SH-SY5Y (cell line): ENCODE measurements around the gene SLC16A11.

Experiments
- GATA2 ChIP-seq: IDR thresholded peaks from 2 replicates; pipeline ENCODE4 v1.6.1; 2011; ENCODE audit warnings: mild to moderate bottlenecking, low read depth, low read length
- GATA3 ChIP-seq: IDR thresholded peaks from 2 replicates; pipeline ENCODE4 v1.6.1; 2011; ENCODE audit warnings: low read depth, mild to moderate bottlenecking, low read length, moderate library complexity

Gene SLC16A11

GRCh38 chr17:7038025-7038862 is 5.6 kb downstream of the SLC16A11 start:
- TF ChIP-seq GATA2, result no peak
- no peak for TF ChIP-seq GATA3

GRCh38 chr17:7035591-7036368 is 8.1 kb downstream of the SLC16A11 start, which contains the start of gene SLC16A13:
Gene SLC16A13, plus strand, starts transcription at chr17:7036015. Its CDS starts 368 bp downstream, at chr17:7036383.
- TF ChIP-seq GATA2 (no peak), GATA3 (no peak)

- TF ChIP-seq GATA3 (no peak), GATA2 (no peak)
Measured at GRCh38 chr17:7034955-7035590, 8.8 kb downstream of the SLC16A11 start.

DNA sequence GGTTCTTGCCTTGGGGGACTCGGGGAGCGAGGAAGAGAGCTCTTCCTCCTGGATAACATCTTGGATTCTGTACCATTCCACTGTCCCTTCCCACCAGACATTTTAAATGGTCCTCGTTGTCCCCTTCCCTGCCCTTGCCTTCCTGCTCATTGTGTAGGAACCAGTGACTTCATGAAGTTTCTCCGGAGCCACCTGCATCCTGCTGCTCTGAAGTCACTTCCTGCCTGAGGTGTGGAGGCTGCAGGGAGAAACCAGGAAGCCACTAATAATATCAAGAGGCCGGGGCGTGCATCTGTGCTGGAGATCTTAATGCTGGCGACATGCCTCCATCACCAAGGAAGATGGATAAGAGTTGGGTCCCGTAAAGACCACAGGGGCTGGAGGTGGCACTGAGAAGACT is 14.2 kb downstream of the SLC16A11 start:
- TF ChIP-seq GATA3, result no peak
- no peak for TF ChIP-seq GATA2

- TF ChIP-seq GATA2, result no peak
- no peak for TF ChIP-seq GATA3
Measured at GRCh38 chr17:7029096-7029495, 14.8 kb downstream of the SLC16A11 start.

DNA sequence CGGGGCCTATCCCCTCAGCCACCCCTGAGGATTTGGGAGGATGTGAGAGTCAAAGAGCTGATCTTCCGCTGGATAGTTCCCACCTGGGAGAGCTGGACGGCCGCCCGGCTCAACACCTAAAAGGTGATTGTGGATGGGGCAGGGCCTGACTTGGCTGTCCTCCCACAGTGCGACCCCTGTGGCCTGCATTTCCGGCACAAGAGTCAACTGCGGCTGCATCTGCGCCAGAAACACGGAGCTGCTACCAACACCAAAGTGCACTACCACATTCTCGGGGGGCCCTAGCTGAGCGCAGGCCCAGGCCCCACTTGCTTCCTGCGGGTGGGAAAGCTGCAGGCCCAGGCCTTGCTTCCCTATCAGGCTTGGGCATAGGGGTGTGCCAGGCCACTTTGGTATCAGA is 16.6 kb downstream of the SLC16A11 start:
- no peak for TF ChIP-seq GATA2
- no peak for TF ChIP-seq GATA3

DNA sequence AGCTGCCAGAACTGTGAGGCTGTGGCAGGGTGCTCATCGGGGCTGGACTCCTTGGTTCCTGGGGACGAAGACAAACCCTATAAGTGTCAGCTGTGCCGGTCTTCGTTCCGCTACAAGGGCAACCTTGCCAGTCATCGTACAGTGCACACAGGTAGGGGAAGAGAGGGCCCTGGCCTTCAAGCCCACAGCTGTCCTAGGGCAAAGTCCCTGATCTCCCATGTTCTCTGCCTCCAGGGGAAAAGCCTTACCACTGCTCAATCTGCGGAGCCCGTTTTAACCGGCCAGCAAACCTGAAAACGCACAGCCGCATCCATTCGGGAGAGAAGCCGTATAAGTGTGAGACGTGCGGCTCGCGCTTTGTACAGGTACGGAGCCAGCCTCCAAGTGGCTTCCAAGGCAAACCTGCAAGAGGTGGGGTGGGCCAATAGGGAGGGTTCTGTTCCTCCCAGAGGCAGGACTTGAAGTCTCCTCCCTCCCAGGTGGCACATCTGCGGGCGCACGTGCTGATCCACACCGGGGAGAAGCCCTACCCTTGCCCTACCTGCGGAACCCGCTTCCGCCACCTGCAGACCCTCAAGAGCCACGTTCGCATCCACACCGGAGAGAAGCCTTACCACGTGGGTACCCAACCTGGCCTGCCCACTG is 17.3 kb downstream of the SLC16A11 start:
- TF ChIP-seq GATA2 (no peak), GATA3 (no peak)

GRCh38 chr17:7025245-7025644 is 18.6 kb downstream of the SLC16A11 start:
- no peak for TF ChIP-seq GATA3
- TF ChIP-seq GATA2, result no peak

GRCh38 chr17:7024402-7024785 is 19.5 kb downstream of the SLC16A11 start:
- TF ChIP-seq GATA3 (no peak), GATA2 (no peak)

DNA sequence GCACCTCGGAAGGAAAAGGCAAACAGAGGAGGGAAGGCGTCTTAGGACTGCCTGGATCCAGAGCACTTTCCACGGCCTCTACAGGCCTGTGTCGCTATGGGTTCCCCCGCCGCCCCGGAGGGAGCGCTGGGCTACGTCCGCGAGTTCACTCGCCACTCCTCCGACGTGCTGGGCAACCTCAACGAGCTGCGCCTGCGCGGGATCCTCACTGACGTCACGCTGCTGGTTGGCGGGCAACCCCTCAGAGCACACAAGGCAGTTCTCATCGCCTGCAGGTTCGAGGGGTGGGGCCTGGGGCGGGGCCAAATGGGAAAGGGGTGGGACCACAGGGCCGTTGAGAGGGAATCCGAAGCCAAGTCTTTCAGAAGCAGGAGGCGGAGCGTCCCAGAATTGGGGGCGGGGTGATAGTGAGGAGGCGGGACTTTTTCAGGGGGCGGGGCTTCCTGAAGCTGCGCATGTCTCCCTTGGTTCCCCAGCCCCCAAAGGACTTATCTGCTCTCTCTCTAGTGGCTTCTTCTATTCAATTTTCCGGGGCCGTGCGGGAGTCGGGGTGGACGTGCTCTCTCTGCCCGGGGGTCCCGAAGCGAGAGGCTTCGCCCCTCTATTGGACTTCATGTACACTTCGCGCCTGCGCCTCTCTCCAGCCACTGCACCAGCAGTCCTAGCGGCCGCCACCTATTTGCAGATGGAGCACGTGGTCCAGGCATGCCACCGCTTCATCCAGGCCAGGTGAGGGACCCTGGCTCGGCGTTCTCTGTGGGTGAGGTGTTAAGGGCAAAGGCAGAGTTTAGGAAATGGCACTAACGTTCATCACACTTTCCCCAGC is 20.1 kb downstream of the SLC16A11 start:
- TF ChIP-seq GATA3, result no peak
- TF ChIP-seq GATA2, result no peak

DNA sequence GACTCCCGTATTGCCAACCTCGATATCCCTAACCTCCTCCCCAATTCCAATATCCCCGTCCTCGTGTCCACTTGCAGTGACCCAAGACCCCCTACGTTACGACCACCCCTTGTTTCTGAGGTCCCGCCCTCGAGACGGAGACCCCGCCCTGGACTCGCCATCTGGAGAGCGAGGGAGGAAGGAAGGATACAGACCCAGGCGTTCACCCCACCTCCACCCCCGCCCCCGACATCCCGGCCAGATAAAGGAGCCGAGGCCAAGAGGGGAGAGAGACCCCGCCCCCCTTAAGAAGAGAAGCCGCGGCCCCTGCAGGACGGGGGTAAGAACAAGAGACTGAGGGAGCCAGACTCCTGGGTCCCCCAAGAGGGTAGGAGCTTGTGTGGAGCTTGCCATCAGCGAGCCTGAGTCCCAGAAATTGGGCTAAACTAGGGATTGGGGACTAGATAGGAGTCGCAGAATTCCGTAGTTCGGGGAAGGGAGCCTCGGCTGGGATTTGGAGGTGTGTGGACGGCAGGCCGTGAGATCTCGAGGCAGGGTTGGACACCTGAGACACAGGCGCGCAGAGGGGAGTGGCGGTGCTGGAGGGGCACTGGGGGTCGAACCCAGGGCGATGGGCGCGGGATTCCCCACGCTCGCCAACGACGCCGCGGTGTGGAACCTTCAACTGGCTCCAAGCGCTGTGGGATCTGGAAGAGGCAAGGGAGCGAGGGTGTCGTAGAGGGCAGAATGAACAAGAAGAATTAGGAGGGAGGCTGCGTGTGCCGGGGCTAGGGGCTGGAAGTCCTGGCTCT is 20.9 kb downstream of the SLC16A11 start, which contains the start of gene BCL6B:
TSS of gene BCL6B (plus strand) at position 270 of the 791 bp plus-strand sequence. CDS start 622 bp downstream, outside the sequence.
- TF ChIP-seq GATA3 (no peak), GATA2 (no peak)

GRCh38 chr17:7021993-7022778 is 21.7 kb downstream of the SLC16A11 start:
- TF ChIP-seq GATA2 (no peak), GATA3 (no peak)
